HCT116 (cell line): Measurements from ENCODE around the gene PRUNE1. TPM values are rescaled to one million over a fixed set of nuclear protein-coding genes. Genes with fewer than 3 reads are reported as not detected.

Experiments used
- ATAC-seq: fragments of 200-7000 bp; cut with Tn5 transposase; 2 replicates; pipeline ENCODE4 v1.9.1; 2020; ENCODE audit warnings: mild to moderate bottlenecking, moderate library complexity
- BruUV-seq: library from RNA; stranded (reverse); fragments of 400-500 nt; replicated peaks from 2 replicates; lab custom pipeline; 2021; lab: Mats Ljungman, UMichigan
- CTCF ChIA-PET: fragments of 300-600 bp; sonication (Branson Sonifier 250); formaldehyde crosslinking; loops from one replicate; lab custom pipeline; 2021; ENCODE audit warnings: antibody characterized with exemption; lab: Charles Lee
- POLR2A ChIA-PET: fragments of 300-600, 350-600 bp; sonication (Branson Sonifier 250); formaldehyde crosslinking; loops from one replicate; lab custom pipeline; 2021; ENCODE audit warnings: antibody characterized with exemption; lab: Charles Lee
- RAD21 ChIA-PET, 2 experiments: fragments of 300-600 bp; sonication (Branson Sonifier 250); formaldehyde crosslinking; loops; one replicate each; lab custom pipeline; 2023; ENCODE audit warnings: low total read pairs in 2 of 2; ENCODE audit not compliant: uncharacterized antibody in 2 of 2, unreplicated experiment in 2 of 2, low non-redundant PET in 1 of 2; lab: Charles Lee
- DNase-seq: peaks from one replicate; pipeline ENCODE4 v3.0.0-alpha.2; 2010; ENCODE audit warnings: low read depth, low spot score
- H2AFZ ChIP-seq: fragments of 200-600 bp; shearing (Covaris generic), sonication (generic); 2 replicates; pipeline ENCODE4 v1.6.1; 2017; ENCODE audit warnings: low read depth, mixed run types, mixed read lengths, antibody characterized with exemption, low read length; ENCODE audit not compliant: poor library complexity, severe bottlenecking
- H3K27ac ChIP-seq: 2 replicates; pipeline ENCODE4 v1.5.1; 2012; ENCODE audit warnings: low read depth, low read length
- H3K27me3 ChIP-seq: fragments of 200-600 bp; sonication (generic); 2 replicates; pipeline ENCODE4 v1.6.1; 2016; ENCODE audit warnings: mixed run types, low read length, mixed read lengths; ENCODE audit not compliant: insufficient read depth
- H3K36me3 ChIP-seq, 2 experiments: fragments of 200-500 bp in 1 of 2; fragments of 200-600 bp in 1 of 2; sonication (Bioruptor generic) in 1 of 2; sonication (generic) in 1 of 2; 2 replicates each; pipeline versions ENCODE4 v1.5.1 to v1.6.1; 2014 to 2016; ENCODE audit warnings: low read length in 2 of 2, inconsistent platforms in 1 of 2, mixed read lengths in 1 of 2, mixed run types in 1 of 2; ENCODE audit not compliant: insufficient read depth in 2 of 2, control insufficient read depth in 1 of 2
- H3K4me1 ChIP-seq, 2 experiments: fragments of 200-600 bp in 1 of 2; sonication (generic) in 1 of 2; 2 replicates each; pipeline versions ENCODE4 v1.5.1 to v1.6.1; 2012 to 2017; ENCODE audit warnings: low read length in 2 of 2, inconsistent platforms in 1 of 2, mild to moderate bottlenecking in 1 of 2, mixed read lengths in 1 of 2, mixed run types in 1 of 2, moderate library complexity in 1 of 2; ENCODE audit not compliant: insufficient read depth in 2 of 2, control insufficient read depth in 1 of 2
- H3K4me2 ChIP-seq: fragments of 200-600 bp; sonication (generic); 2 replicates; pipeline ENCODE4 v1.6.1; 2017; ENCODE audit warnings: mixed run types, low read length, mixed read lengths
- H3K4me3 ChIP-seq, 2 experiments: fragments of 200-600 bp in 1 of 2; sonication (generic) in 1 of 2; replicated peaks in 1 of 2; 2 replicates each; pipeline ENCODE4 v1.5.1; 2011 to 2016; ENCODE audit warnings: low read length in 2 of 2, control low read depth in 1 of 2, low read depth in 1 of 2, mild to moderate bottlenecking in 1 of 2, mixed read lengths in 1 of 2, mixed run types in 1 of 2
- H3K79me2 ChIP-seq: fragments of 200-600 bp; sonication (generic); 2 replicates; pipeline ENCODE4 v1.6.1; 2017; ENCODE audit warnings: mild to moderate bottlenecking, mixed run types, low read length, moderate library complexity, mixed read lengths; ENCODE audit not compliant: insufficient read depth
- H3K9ac ChIP-seq: fragments of 200-600 bp; sonication (generic); 2 replicates; pipeline ENCODE4 v1.6.1; 2016; ENCODE audit warnings: low read length, mixed read lengths
- H3K9me2 ChIP-seq: fragments of 200-600 bp; sonication (generic), shearing (Covaris generic); 2 replicates; pipeline ENCODE4 v1.6.1; 2017; ENCODE audit warnings: mixed run types, mild to moderate bottlenecking, moderate library complexity; ENCODE audit not compliant: insufficient read depth
- H3K9me3 ChIP-seq, 2 experiments: fragments of 200-500 bp in 1 of 2; fragments of 200-600 bp in 1 of 2; sonication (Bioruptor generic) in 1 of 2; sonication (generic) in 1 of 2; 2 replicates each; pipeline ENCODE4 v1.6.1; 2014 to 2017; ENCODE audit warnings: low read length in 2 of 2, mixed read lengths in 2 of 2, inconsistent platforms in 1 of 2, low read depth in 1 of 2, mild to moderate bottlenecking in 1 of 2, mixed run types in 1 of 2, moderate library complexity in 1 of 2; ENCODE audit not compliant: control insufficient read depth in 1 of 2, insufficient read depth in 1 of 2
- H4K20me1 ChIP-seq: fragments of 200-600 bp; sonication (generic), shearing (Covaris generic); 2 replicates; pipeline ENCODE4 v1.6.1; 2017; ENCODE audit warnings: mixed run types, mild to moderate bottlenecking, moderate library complexity; ENCODE audit not compliant: insufficient read depth
- ATF3 ChIP-seq: IDR thresholded peaks from 2 replicates; pipeline ENCODE4 v1.6.1; 2012
- ELF1 ChIP-seq: IDR thresholded peaks from 2 replicates; pipeline ENCODE4 v1.6.1; 2012; ENCODE audit warnings: low read depth, borderline replicate concordance
- FOSL1 ChIP-seq: IDR thresholded peaks from 2 replicates; pipeline ENCODE4 v1.6.1; 2012; ENCODE audit warnings: low read depth
- POLR2A ChIP-seq: IDR thresholded peaks from 2 replicates; pipeline ENCODE4 v1.7.0; 2011; ENCODE audit warnings: borderline replicate concordance; ENCODE audit not compliant: insufficient read depth, insufficient read length; ENCODE audit errors: extremely low read depth
- POLR2AphosphoS5 ChIP-seq: IDR thresholded peaks from 2 replicates; pipeline ENCODE4 v1.6.1; 2011; ENCODE audit warnings: mild to moderate bottlenecking, low read depth, low read length, moderate library complexity
- YY1 ChIP-seq: IDR thresholded peaks from 2 replicates; pipeline ENCODE4 v1.6.1; 2011; ENCODE audit warnings: low read length, low read depth, moderate library complexity, mild to moderate bottlenecking; ENCODE audit not compliant: insufficient replicate concordance; ENCODE audit errors: extremely low read depth
- ZFX ChIP-seq: fragments of 450-650 bp; IDR thresholded peaks from 2 replicates; pipeline ENCODE4 v1.6.1; 2017
- intact Hi-C: fragments of 100-400 bp; cut with micrococcal nuclease; formaldehyde crosslinking; loops from 2 replicates; pipeline ENCODE4 v1.10.0; 2022
- total RNA-seq: library from RNA; stranded (reverse); gene quantifications from one replicate; pipeline ENCODE4 v1.2.1, GENCODE V29; 2021; ENCODE audit not compliant: unreplicated experiment

PRUNE1 gene
- total RNA-seq, 1 experiment from 2014 or later = 20.2 TPM

- Histone ChIP-seq H3K9ac (peak overlapping the region; percentile 49), H3K9me3 (no peaks in the 10 kb centered on the region), H3K27me3 (no peaks in the 10 kb centered on the region), H2AFZ (no peak overlapping the region), H3K36me3 (no peaks in the 10 kb centered on the region), H4K20me1 (no peaks in the 10 kb centered on the region), H3K79me2 (no peaks in the 10 kb centered on the region), H3K4me3 (peak overlapping the region; percentile 13 to 37; a peak in 3 of 4 replicates), H3K4me1 (peaks cover 77 to 89% of the 10 kb centered on the region in 2 experiments), H3K9me2 (no peaks in the 10 kb centered on the region), H3K27ac (peak overlapping the region; percentile 86), H3K4me2 (peak overlapping the region; percentile 78)
- ChIA-PET POLR2A (interaction anchor here (0.7 to 1.6 kb wide), 4 partner anchors 11 to 402 kb away, joined by 3 to 5 read pairs (median 4); partner anchors contain the start of genes MCL1 and MINDY1), RAD21 (interaction anchor here in 1 of 2 experiments (0.8 kb wide), 1 partner anchor 15 kb away, joined by 6 read pairs; no protein-coding TSS in a partner anchor), CTCF (interaction anchor here (1.7 to 2.5 kb wide), 4 partner anchors 11 to 420 kb away, joined by 4 to 17 read pairs (median 10); no protein-coding TSS in a partner anchor)
- ATAC-seq (peak; percentile 53), DNase-seq (no peak)
- peak; percentile 52; the same call in 1 of the 2 replicates for TF ChIP-seq POLR2AphosphoS5
- no peak for TF ChIP-seq ELF1
- intact Hi-C loops = no loop called here
- BruUV-seq = no TSS peak
Observed at GRCh38 chr1:150981177-150981804, 27.0 kb upstream of the PRUNE1 start.

- no peak for TF ChIP-seq FOSL1
- TF ChIP-seq POLR2A = no peak
- TF ChIP-seq YY1 = no peak
- TF ChIP-seq ZFX = no peak
- no peak for TF ChIP-seq ATF3
- TF ChIP-seq POLR2AphosphoS5 = 0 out of 2 replicates have a peak, but pooled peaks have one; percentile 18
- TF ChIP-seq, all 23 proteins: peak for 1
- Histone ChIP-seq H3K9ac (peak within 1 kb of the TSS; percentile 49), H3K9me3 (no peaks in the 10 kb centered on the region), H3K79me2 (no peaks in the 10 kb centered on the region), H3K27ac (peak within 1 kb of the TSS; percentile 86), H3K4me2 (peak within 1 kb of the TSS; percentile 78), H3K36me3 (no peaks in the 10 kb centered on the region), H3K4me3 (peak within 1 kb of the TSS; percentile 13 to 37; a peak in 3 of 4 replicates), H3K4me1 (peaks cover 69 to 82% of the 10 kb centered on the region in 2 experiments), H4K20me1 (no peaks in the 10 kb centered on the region), H3K27me3 (no peaks in the 10 kb centered on the region), H2AFZ (peak within 1 kb of the TSS; percentile 14), H3K9me2 (no peaks in the 10 kb centered on the region)
- intact Hi-C loops = no loop called here
- BruUV-seq = no TSS peak
- DNase-seq = no peak
- RAD21 ChIA-PET = interaction anchor here in 1 of 2 experiments (0.8 kb wide), 1 partner anchor 14 kb away, joined by 6 read pairs; no protein-coding TSS in a partner anchor
- POLR2A ChIA-PET = interaction anchor here (0.7 to 1.6 kb wide), 3 partner anchors 12 to 402 kb away, joined by 3 to 4 read pairs (median 3); partner anchors contain the start of gene MCL1
- ATAC-seq = peak; percentile 58
- CTCF ChIA-PET = interaction anchor here (1.7 to 2.5 kb wide), 4 partner anchors 12 to 421 kb away, joined by 4 to 17 read pairs (median 10); no protein-coding TSS in a partner anchor
Observed at GRCh38 chr1:150981805-150982712, 26.2 kb upstream of the PRUNE1 start, which contains the start of gene ANXA9. TSS of gene ANXA9 (plus strand) at chr1:150982292. CDS start at chr1:150983106, 814 bp downstream.
